ENCODE data around the gene SUCLG1.

Gene SUCLG1

DNA sequence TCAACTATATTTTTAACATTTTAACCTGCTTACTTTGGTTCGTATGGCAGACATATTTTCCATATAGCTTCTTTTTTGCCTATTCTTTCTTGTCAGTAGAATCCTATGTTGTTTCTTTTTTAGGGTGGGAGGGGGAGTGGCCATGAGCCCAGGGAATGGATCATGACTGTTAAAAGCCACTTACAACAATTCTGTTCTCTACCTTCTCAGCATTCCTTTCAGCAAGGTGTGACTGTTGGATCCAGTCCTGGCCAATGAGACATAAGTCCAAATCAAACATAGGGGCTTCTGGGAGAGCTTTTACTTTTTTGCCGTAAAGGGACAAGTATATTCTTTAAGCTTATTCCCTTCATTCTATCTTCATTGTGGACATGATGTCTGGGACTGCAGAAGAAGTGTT lies 32.2 kb upstream of the SUCLG1 start:
- H3K36me3 ChIP-seq = no peaks in the 10 kb centered on the region
- H3K4me3 ChIP-seq = no peak overlapping the region
- no peak overlapping the region for H3K4me2 ChIP-seq
- TF ChIP-seq Cebpa-rat (IDR thresholded peaks at IDR 0.05) = no peak
- H3K9me3 ChIP-seq (replicated peaks in 1 of 11) = no peaks in the 10 kb centered on the region
- H3K27me3 ChIP-seq = no peaks in the 10 kb centered on the region
- H3K27ac ChIP-seq = no peak overlapping the region
- no peak overlapping the region for H3K9ac ChIP-seq
- H4K20me1 ChIP-seq = no peaks in the 10 kb centered on the region
- H3K4me1 ChIP-seq = peaks cover 0 to 16% (median 0%) of the 10 kb centered on the region in 10 experiments; a peak in 6 of 20 replicates

- Histone ChIP-seq H3K27ac (no peak overlapping the region), H3K9me3 (replicated peaks in 1 of 11) (no peaks in the 10 kb centered on the region), H3K27me3 (no peaks in the 10 kb centered on the region), H3K4me2 (no peak overlapping the region), H3K9ac (no peak overlapping the region), H3K4me1 (peaks cover 0 to 4% (median under 1%) of the 10 kb centered on the region in 10 experiments; a peak in 5 of 20 replicates), H3K36me3 (no peaks in the 10 kb centered on the region), H3K4me3 (no peak overlapping the region), H4K20me1 (no peaks in the 10 kb centered on the region)
- no peak for TF ChIP-seq Cebpa-rat (IDR thresholded peaks at IDR 0.05)
Measured at GRCh38 chr2:84487298-84487996, 28.4 kb upstream of the SUCLG1 start.

DNA sequence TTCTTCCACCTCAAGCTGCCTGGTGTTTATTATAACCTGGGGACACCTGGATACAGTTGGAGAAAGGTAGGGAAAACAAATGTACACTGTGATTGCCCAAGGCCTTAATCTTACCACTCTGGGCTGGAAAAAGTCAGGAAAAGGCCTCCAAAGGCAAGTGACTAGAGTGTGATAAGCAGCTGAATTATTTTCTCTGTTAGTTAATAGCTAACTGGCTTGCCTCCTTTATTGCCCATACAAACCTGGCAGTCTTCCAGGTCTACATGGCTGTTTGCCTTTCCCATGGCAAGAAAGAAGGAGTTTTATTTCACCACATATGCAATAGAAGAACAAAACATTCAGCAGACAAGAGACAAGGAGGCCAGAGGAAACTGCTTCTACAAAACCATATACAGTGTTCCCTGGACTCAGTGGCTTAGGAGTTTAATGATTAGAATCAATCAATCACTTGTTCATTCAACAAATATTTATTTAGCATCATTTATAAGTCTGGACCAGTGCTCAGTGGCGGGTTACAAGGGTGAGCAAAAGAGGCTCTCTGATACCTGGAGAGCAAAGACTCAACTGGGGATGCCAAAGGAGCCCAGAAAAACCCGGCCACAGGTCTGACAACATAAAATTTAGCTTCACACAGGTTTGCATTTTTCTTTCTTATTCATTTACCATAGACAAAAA lies 27.5 kb upstream of the SUCLG1 start:
- H4K20me1 ChIP-seq = no peaks in the 10 kb centered on the region

GRCh38 chr2:84483320-84483719 lies 24.2 kb upstream of the SUCLG1 start:
- no peak overlapping the region for H3K4me3 ChIP-seq
- H4K20me1 ChIP-seq = no peaks in the 10 kb centered on the region
- no peak overlapping the region for H3K4me2 ChIP-seq
- H3K4me1 ChIP-seq = peaks cover 0 to 13% (median 6%) of the 10 kb centered on the region in 10 experiments; a peak in 7 of 20 replicates
- no peaks in the 10 kb centered on the region for H3K27me3 ChIP-seq
- no peak overlapping the region for H3K27ac ChIP-seq
- H3K9ac ChIP-seq = no peak overlapping the region
- peaks cover 0 to 13% (median under 1%) of the 10 kb centered on the region in 11 experiments; a peak in 5 of 22 replicates for H3K36me3 ChIP-seq
- peaks cover 6 to 14% (median 8%) of the 10 kb centered on the region in 11 experiments; a peak in 21 of 22 replicates for H3K9me3 ChIP-seq (replicated peaks in 1 of 11)
- no peak for TF ChIP-seq Cebpa-rat (IDR thresholded peaks at IDR 0.05)

More for the DNA sequence above, 27.5 kb upstream of the SUCLG1 start:
- Histone ChIP-seq H3K27me3 (no peaks in the 10 kb centered on the region), H3K4me2 (no peak overlapping the region), H3K27ac (no peak overlapping the region), H3K4me3 (no peak overlapping the region), H3K4me1 (peaks cover 0 to 12% (median 5%) of the 10 kb centered on the region in 10 experiments; a peak in 7 of 20 replicates), H3K9ac (no peak overlapping the region), H3K36me3 (no peaks in the 10 kb centered on the region), H3K9me3 (replicated peaks in 1 of 11) (no peaks in the 10 kb centered on the region)
- no peak for TF ChIP-seq Cebpa-rat (IDR thresholded peaks at IDR 0.05)

DNA sequence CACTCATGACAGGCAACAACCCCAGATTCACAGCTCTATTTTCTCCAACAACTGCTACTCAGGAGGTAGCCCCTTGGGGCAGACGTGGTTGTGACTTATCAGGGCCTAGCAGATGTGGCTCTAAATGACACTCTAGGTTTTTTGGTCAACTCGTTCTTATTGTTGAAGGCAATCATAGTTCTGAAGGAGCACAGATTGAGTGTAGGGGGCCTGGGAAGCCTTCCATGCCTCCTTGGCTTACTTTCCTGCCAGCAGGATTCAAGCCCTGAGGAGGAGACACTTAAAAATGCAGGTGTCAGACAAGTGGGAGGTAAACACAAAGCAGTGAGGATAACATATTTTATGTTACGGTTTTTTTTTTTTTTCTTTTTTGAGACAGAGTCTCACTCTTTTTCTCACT lies 23.5 kb upstream of the SUCLG1 start:
- Histone ChIP-seq H3K27ac (no peak overlapping the region), H3K9ac (no peak overlapping the region), H3K4me1 (peaks cover 0 to 13% (median 6%) of the 10 kb centered on the region in 10 experiments; a peak in 7 of 20 replicates), H4K20me1 (no peaks in the 10 kb centered on the region), H3K9me3 (replicated peaks in 1 of 11) (peaks cover 13 to 21% (median 15%) of the 10 kb centered on the region in 11 experiments), H3K4me2 (peak overlapping the region in 3 of 11 experiments; percentile 6 to 38 (median 16); a peak in 4 of 22 replicates), H3K36me3 (peaks cover 0 to 20% (median 7%) of the 10 kb centered on the region in 11 experiments; a peak in 10 of 22 replicates), H3K27me3 (no peaks in the 10 kb centered on the region), H3K4me3 (no peak overlapping the region)
- TF ChIP-seq Cebpa-rat (IDR thresholded peaks at IDR 0.05) = no peak

DNA sequence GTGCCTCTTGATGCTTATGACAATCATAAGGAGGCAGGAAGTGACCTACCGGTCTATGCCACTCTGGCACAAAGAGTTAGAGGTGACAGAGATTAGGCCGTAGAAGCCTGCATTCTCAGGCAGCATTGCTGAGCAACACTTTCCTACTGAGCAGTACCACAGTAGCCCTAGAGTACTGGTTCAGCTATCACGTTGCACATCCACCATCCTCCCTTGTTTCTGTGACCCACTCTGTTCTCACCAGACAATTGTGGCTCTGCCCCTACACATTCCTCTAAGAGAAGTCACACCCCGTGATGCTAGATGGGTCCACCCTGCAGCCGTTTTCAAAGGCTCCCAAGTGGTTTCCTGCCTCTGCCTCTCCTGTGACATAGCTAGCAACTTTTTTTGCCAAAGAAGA lies 22.6 kb upstream of the SUCLG1 start:
- no peak for TF ChIP-seq Cebpa-rat (IDR thresholded peaks at IDR 0.05)
- Histone ChIP-seq H3K4me2 (peak overlapping the region in 3 of 11 experiments; percentile 6 to 38 (median 16); a peak in 3 of 22 replicates), H3K27ac (no peak overlapping the region), H3K9me3 (replicated peaks in 1 of 11) (peaks cover 22 to 30% (median 24%) of the 10 kb centered on the region in 11 experiments), H3K36me3 (peaks cover 0 to 27% (median 13%) of the 10 kb centered on the region in 11 experiments; a peak in 12 of 22 replicates), H3K27me3 (no peaks in the 10 kb centered on the region), H4K20me1 (no peaks in the 10 kb centered on the region), H3K9ac (no peak overlapping the region), H3K4me1 (peaks cover 0 to 13% (median 6%) of the 10 kb centered on the region in 10 experiments; a peak in 7 of 20 replicates), H3K4me3 (no peak overlapping the region)

DNA sequence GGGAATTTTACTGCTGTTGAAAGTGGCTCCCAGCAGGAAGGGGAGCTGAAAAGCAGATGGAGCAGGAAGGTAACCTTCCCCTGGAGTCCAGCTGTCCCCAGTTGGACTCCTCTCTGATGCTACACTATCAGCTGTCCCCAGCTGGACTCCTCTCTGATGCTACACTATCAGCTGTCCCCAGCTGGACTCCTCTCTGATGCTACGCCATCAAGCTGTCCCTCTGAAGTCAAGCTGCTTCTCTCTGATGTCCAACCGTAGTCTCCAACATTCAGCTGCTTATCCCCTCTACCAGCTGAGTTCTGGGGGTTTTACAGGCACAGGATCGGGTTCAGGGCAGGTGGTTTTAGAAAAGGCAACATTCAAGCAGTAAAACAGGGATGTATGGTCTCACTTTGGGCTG lies 19.8 kb upstream of the SUCLG1 start:
- Histone ChIP-seq H3K36me3 (peaks cover 0 to 27% (median 13%) of the 10 kb centered on the region in 11 experiments; a peak in 12 of 22 replicates), H3K4me1 (peaks cover 0 to 13% (median 6%) of the 10 kb centered on the region in 10 experiments; a peak in 7 of 20 replicates), H3K27me3 (no peaks in the 10 kb centered on the region), H3K27ac (no peak overlapping the region), H4K20me1 (no peaks in the 10 kb centered on the region), H3K9me3 (replicated peaks in 1 of 11) (peaks cover 42 to 58% (median 49%) of the 10 kb centered on the region in 11 experiments), H3K9ac (no peak overlapping the region), H3K4me3 (no peak overlapping the region), H3K4me2 (no peak overlapping the region)
- TF ChIP-seq Cebpa-rat (IDR thresholded peaks at IDR 0.05) = no peak

DNA sequence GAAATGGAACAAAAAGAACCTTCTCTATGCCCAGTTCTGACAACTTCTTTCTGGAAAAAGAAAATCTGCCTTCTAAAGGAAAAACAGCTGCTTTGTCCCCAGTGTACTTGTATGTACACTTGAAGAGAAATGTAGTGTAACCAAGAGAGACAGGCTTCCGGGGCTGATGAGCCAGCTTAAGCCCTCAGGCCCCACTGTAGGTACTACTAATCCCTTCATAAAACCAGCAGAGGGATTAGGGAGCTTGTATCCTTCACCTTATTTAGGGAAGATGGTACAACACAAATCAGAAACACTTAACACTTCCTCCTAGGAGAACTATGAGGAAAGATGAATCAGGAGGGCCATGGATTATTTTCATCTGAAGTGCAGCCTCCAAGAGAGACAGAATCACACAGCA lies 18.8 kb upstream of the SUCLG1 start:
- no peak for TF ChIP-seq Cebpa-rat (IDR thresholded peaks at IDR 0.05)
- H3K9ac ChIP-seq = no peak overlapping the region
- no peak overlapping the region for H3K4me2 ChIP-seq

DNA sequence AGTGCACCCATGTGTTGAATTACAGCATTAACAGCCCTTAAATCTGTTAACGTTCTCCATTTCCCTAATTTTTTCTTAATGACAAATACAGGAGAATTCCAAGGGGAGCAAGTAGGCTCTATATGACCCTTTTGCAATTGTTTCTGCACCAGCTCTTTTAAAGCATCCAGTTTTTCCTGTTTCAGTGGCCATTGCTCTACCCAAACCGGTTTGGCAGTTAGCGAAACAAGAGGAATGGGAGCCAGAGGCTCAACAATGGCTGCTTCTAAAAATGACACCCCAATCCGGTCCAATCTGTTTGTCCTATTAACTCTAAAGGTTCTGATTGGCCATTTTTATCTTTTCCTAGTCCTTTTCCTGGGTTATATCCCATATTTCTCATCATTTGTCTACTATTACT lies 15.1 kb upstream of the SUCLG1 start:
- Histone ChIP-seq H3K27me3 (no peaks in the 10 kb centered on the region), H3K9ac (no peak overlapping the region), H3K4me3 (no peak overlapping the region), H3K4me2 (no peak overlapping the region), H3K36me3 (peaks cover 0 to 42% (median 32%) of the 10 kb centered on the region in 11 experiments; a peak in 17 of 22 replicates), H3K27ac (no peak overlapping the region), H3K4me1 (no peaks in the 10 kb centered on the region), H4K20me1 (no peaks in the 10 kb centered on the region), H3K9me3 (replicated peaks in 1 of 11) (peaks cover 68 to 94% (median 83%) of the 10 kb centered on the region in 11 experiments)
- no peak for TF ChIP-seq Cebpa-rat (IDR thresholded peaks at IDR 0.05)

More for the DNA sequence above, 18.8 kb upstream of the SUCLG1 start:
- no peak overlapping the region for H3K4me3 ChIP-seq
- H3K4me1 ChIP-seq = peaks cover 0 to 13% (median 6%) of the 10 kb centered on the region in 10 experiments; a peak in 7 of 20 replicates
- peaks cover 0 to 27% (median 13%) of the 10 kb centered on the region in 11 experiments; a peak in 12 of 22 replicates for H3K36me3 ChIP-seq
- H4K20me1 ChIP-seq = no peaks in the 10 kb centered on the region
- H3K27ac ChIP-seq = no peak overlapping the region
- peaks cover 42 to 61% (median 50%) of the 10 kb centered on the region in 11 experiments for H3K9me3 ChIP-seq (replicated peaks in 1 of 11)
- no peaks in the 10 kb centered on the region for H3K27me3 ChIP-seq
